Cardiac septum (tissue), 1 donor: ENCODE measurements around the gene RCE1. TPM values are rescaled to one million over a fixed set of nuclear protein-coding genes. Genes with fewer than 3 reads are reported as not detected.

ENCODE experiments used
- DNase-seq: peaks from one replicate; pipeline ENCODE4 v3.0.0-alpha.2; 2020; ENCODE audit warnings: low spot score
- intact Hi-C: fragments of 100-400 bp; cut with DNase I; formaldehyde crosslinking; loops from one replicate; pipeline ENCODE4 v1.14.0; 2022
- total RNA-seq: library from RNA; stranded (reverse); fragmentation: NEBNext Ultra II Directional; extraction: Animal tissue kit (Norgen Biotek cat#: 25700); gene quantifications from one replicate; pipeline ENCODE4 v1.2.1, GENCODE V29; 2021
- donor health status: DM: no; HTN: no; CAD: no.

The RCE1 gene
- total RNA-seq, 1 donor from 2014 or later = 5.7 TPM

GRCh38 chr11:66880496-66881450, 37.5 kb downstream of the RCE1 start:
- intact Hi-C loops = no loop called here
- no peak for DNase-seq

GRCh38 chr11:66881451-66881835, 38.2 kb downstream of the RCE1 start:
- no peak for DNase-seq
- intact Hi-C loops = no loop called here

- intact Hi-C loops = no loop called here
- DNase-seq = no peak
These were observed 38.7 kb downstream of the RCE1 start for GRCh38 chr11:66881927-66882452.

GRCh38 chr11:66882561-66883015, 39.3 kb downstream of the RCE1 start:
- no peak for DNase-seq
- intact Hi-C loops = no loop called here

- intact Hi-C loops = no loop called here
- DNase-seq = no peak
These were observed 40.0 kb downstream of the RCE1 start for GRCh38 chr11:66883016-66883965.

- DNase-seq = no peak
- intact Hi-C loops = no loop called here
These were observed 41.2 kb downstream of the RCE1 start for GRCh38 chr11:66884443-66884842.

GRCh38 chr11:66885469-66885868, 42.2 kb downstream of the RCE1 start:
- no peak for DNase-seq
- intact Hi-C loops = no loop called here

GRCh38 chr11:66885950-66886440, 42.8 kb downstream of the RCE1 start:
- intact Hi-C loops = no loop called here
- no peak for DNase-seq

- DNase-seq = no peak
- intact Hi-C loops = no loop called here
These were observed 43.5 kb downstream of the RCE1 start for GRCh38 chr11:66886671-66887221.

- intact Hi-C loops = no loop called here
- DNase-seq = no peak
These were observed 44.3 kb downstream of the RCE1 start for GRCh38 chr11:66887526-66887925.

GRCh38 chr11:66888282-66888681, 45.0 kb downstream of the RCE1 start:
- intact Hi-C loops = no loop called here
- DNase-seq = no peak

GRCh38 chr11:66889960-66890359, 46.7 kb downstream of the RCE1 start:
- intact Hi-C loops = no loop called here
- DNase-seq = no peak

- no peak for DNase-seq
- intact Hi-C loops = no loop called here
These were observed 48.8 kb downstream of the RCE1 start for GRCh38 chr11:66891851-66892660.

- intact Hi-C loops = no loop called here
- DNase-seq = no peak
These were observed 49.7 kb downstream of the RCE1 start for GRCh38 chr11:66892911-66893310.

GRCh38 chr11:66894141-66894540, 50.9 kb downstream of the RCE1 start:
- intact Hi-C loops = no loop called here
- DNase-seq = no peak
